Endothelial cell of umbilical vein (primary cell): ENCODE data around the gene BCL3.

Source experiments
- EZH2 ChIP-seq: IDR thresholded peaks from 2 replicates; pipeline ENCODE4 v1.6.1; 2012; ENCODE audit warnings: borderline replicate concordance, low read depth, mild to moderate bottlenecking, moderate library complexity, low read length, inconsistent platforms; ENCODE audit not compliant: severe bottlenecking
- POLR2A ChIP-seq: IDR thresholded peaks from 2 replicates; pipeline ENCODE4 v1.6.1; 2012; ENCODE audit warnings: low read depth, mild to moderate bottlenecking, control low read depth, low read length

GRCh38 chr19:44757735-44758505 lies 9.4 kb downstream of the BCL3 start:
- TF ChIP-seq EZH2 (no peak), POLR2A (no peak)
